Thyroid gland (tissue), 4 donors: Measurements from ENCODE around the gene NEK7. TPM values are rescaled to one million over a fixed set of nuclear protein-coding genes. Genes with fewer than 3 reads are reported as not detected.
"Not testable (repeated sequence)": the region's sequence is repeated elsewhere in the genome, so short reads cannot be mapped to it uniquely, and the experiment has no call there.

ENCODE experiments used
- DNase-seq, 2 donors: peaks; one replicate each; pipeline ENCODE4 v3.0.0-alpha.2; 2019
- H3K27ac ChIP-seq, 3 donors: fragments of 200-600 bp; sonication (generic); 1 replicate in 2 of 3; 2 replicates in 1 of 3; pipeline ENCODE4 v1.5.1; 2016 to 2019; ENCODE audit warnings: mild to moderate bottlenecking in 1 of 3, moderate library complexity in 1 of 3
- H3K27me3 ChIP-seq: fragments of 200-600 bp; sonication (generic); one replicate; pipeline ENCODE4 v1.5.1; 2019
- H3K36me3 ChIP-seq, 2 donors: fragments of 200-600 bp; sonication (generic); one replicate each; pipeline ENCODE4 v1.5.1; 2016 to 2019
- H3K4me1 ChIP-seq, 2 donors: fragments of 200-600 bp; sonication (generic); one replicate each; pipeline ENCODE4 v1.5.1; 2017 to 2019
- H3K4me3 ChIP-seq, 3 donors: fragments of 200-600 bp; sonication (generic); replicated peaks in 1 of 3; 1 replicate in 2 of 3; 2 replicates in 1 of 3; pipeline ENCODE4 v1.5.1; 2016; ENCODE audit warnings: mild to moderate bottlenecking in 1 of 3
- H3K9me3 ChIP-seq: fragments of 200-600 bp; sonication (generic); one replicate; pipeline ENCODE4 v1.5.1; 2017
- CTCF ChIP-seq, 6 experiments: fragments of 200-600 bp in 3 of 6; fragments of 450-650 bp in 3 of 6; sonication (generic) in 3 of 6; IDR thresholded peaks; one replicate each; pipeline ENCODE4 v1.5.1; 2016 to 2019; ENCODE audit warnings: antibody characterized with exemption in 6 of 6, mild to moderate bottlenecking in 2 of 6, inconsistent platforms in 1 of 6, moderate library complexity in 1 of 6
- POLR2A ChIP-seq, 2 donors: fragments of 450-650 bp; IDR thresholded peaks; one replicate each; pipeline ENCODE4 v1.6.1; 2017; ENCODE audit warnings: antibody characterized with exemption in 2 of 2, mild to moderate bottlenecking in 2 of 2, moderate library complexity in 1 of 2
- WGBS, 2 donors: methylation state at CpG; one replicate each; pipeline ENCODE4 v1.1.5; 2017; 5-methylcytosine and 5-hydroxymethylcytosine counted together
- intact Hi-C: fragments of 100-400 bp; cut with DNase I; formaldehyde crosslinking; loops from one replicate; pipeline ENCODE4 v1.15.1; 2023
- total RNA-seq, 4 donors: library from RNA; depleted of rRNA; stranded (reverse); fragments of >200 nt; gene quantifications; one replicate each; pipeline ENCODE4 v1.2.3, GENCODE V29; 2016

Gene NEK7
- total RNA-seq, 4 donors from 2014 or later, result 65.6 to 102 (median 77.7) TPM

DNA sequence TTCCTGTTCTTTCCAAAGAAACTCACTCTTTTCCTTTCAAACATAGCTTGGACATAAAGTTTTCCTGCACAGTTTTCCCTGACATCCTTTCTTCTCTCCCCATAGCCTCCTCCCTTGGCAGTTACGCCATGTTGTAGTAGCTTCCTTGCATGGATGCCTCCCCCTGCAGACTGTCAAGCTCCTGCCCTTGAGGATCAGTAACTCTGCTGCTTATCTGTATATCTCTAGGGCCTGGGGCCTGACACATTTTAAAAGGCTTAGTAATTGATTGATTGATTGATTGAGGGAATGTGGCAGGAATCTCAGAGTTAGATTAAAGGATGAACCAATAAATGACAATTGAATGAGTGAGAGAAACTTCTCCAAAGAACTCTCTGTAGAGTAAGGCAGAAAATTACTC lies 143.7 kb downstream of the NEK7 start:
- intact Hi-C loops, result no loop called here
- TF ChIP-seq POLR2A (IDR thresholded peaks at IDR 0.05) (no peak), CTCF (IDR thresholded peaks at IDR 0.05) (no peak)
- no peaks in the 10 kb centered on the region for H3K9me3 ChIP-seq
- no peak overlapping the region for H3K27ac ChIP-seq
- H3K36me3 ChIP-seq, result peaks cover 0 to 3% of the 10 kb centered on the region in 2 donors
- H3K27me3 ChIP-seq, result no peaks in the 10 kb centered on the region
- 100% methylated on average over 1 of the region's 1 CpG for WGBS, 2 donors
- no peak for DNase-seq
- no peak overlapping the region for H3K4me3 ChIP-seq
- H3K4me1 ChIP-seq, result no peaks in the 10 kb centered on the region

GRCh38 chr1:198304431-198304830 lies 147.6 kb downstream of the NEK7 start:
- no peak overlapping the region for H3K4me3 ChIP-seq
- DNase-seq, result no peak
- 97% methylated on average over 3 of the region's 3 CpGs for WGBS, 2 donors
- no peaks in the 10 kb centered on the region for H3K27me3 ChIP-seq
- no peaks in the 10 kb centered on the region for H3K4me1 ChIP-seq
- H3K9me3 ChIP-seq, result no peaks in the 10 kb centered on the region
- no peak for TF ChIP-seq CTCF (IDR thresholded peaks at IDR 0.05)
- TF ChIP-seq POLR2A (IDR thresholded peaks at IDR 0.05), result no peak
- H3K27ac ChIP-seq, result no peak overlapping the region
- intact Hi-C loops, result no loop called here
- no peaks in the 10 kb centered on the region for H3K36me3 ChIP-seq

DNA sequence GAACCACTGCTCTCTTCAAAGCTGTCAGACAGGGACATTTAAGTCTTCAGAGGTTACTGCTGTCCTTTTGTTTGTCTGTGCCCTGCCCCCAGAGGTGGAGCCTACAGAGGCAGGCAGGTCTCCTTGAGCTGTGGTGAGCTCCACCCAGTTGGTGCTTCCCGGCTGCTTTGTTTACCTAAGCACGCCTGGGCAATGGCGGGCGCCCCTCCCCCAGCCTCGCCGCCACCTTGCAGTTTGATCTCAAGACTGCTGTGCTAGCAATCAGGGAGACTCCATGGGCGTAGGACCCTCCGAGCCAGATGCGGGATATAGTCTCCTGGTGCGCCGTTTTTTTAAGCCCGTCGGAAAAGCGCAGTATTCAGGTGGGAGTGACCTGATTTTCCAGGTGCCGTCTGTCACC lies 158.0 kb downstream of the NEK7 start:
- H3K4me3 ChIP-seq, H3K9me3 ChIP-seq, DNase-seq, H3K36me3 ChIP-seq, intact Hi-C loops, H3K4me1 ChIP-seq, H3K27ac ChIP-seq, H3K27me3 ChIP-seq: not testable (repeated sequence)
- 85 to 93% methylated on average over 15 of the region's 15 CpGs for WGBS, 2 donors

GRCh38 chr1:198315331-198315730 lies 158.5 kb downstream of the NEK7 start:
- H3K9me3 ChIP-seq, H3K36me3 ChIP-seq, H3K4me3 ChIP-seq, H3K4me1 ChIP-seq, H3K27me3 ChIP-seq, DNase-seq, H3K27ac ChIP-seq, intact Hi-C loops: not testable (repeated sequence)
- WGBS, 2 donors, result 97 to 99% methylated on average over 8 of the region's 8 CpGs

GRCh38 chr1:198316546-198317100 lies 159.8 kb downstream of the NEK7 start:
- Histone ChIP-seq H3K27me3 (no peaks in the 10 kb centered on the region), H3K4me1 (no peaks in the 10 kb centered on the region), H3K36me3 (peaks cover 3 to 4% of the 10 kb centered on the region in 2 donors), H3K4me3 (no peak overlapping the region), H3K27ac (no peak overlapping the region), H3K9me3 (no peaks in the 10 kb centered on the region)
- intact Hi-C loops, result no loop called here
- TF ChIP-seq POLR2A (IDR thresholded peaks at IDR 0.05), result no peak
- TF ChIP-seq CTCF (IDR thresholded peaks at IDR 0.05), result no peak
- WGBS, 2 donors, result 95 to 97% methylated on average over 4 of the region's 4 CpGs
- DNase-seq, result no peak

- no peaks in the 10 kb centered on the region for H3K9me3 ChIP-seq
Observed at GRCh38 chr1:198318085-198318484, 161.3 kb downstream of the NEK7 start.

More at GRCh38 chr1:198318085-198318484, 161.3 kb downstream of the NEK7 start:
- peaks cover 3 to 4% of the 10 kb centered on the region in 2 donors for H3K36me3 ChIP-seq
- 85 to 88% methylated on average over 1 of the region's 1 CpG for WGBS, 2 donors
- TF ChIP-seq POLR2A (IDR thresholded peaks at IDR 0.05) (no peak), CTCF (IDR thresholded peaks at IDR 0.05) (no peak)
- DNase-seq, result no peak
- no peaks in the 10 kb centered on the region for H3K27me3 ChIP-seq
- intact Hi-C loops, result no loop called here
- H3K4me1 ChIP-seq, result no peaks in the 10 kb centered on the region
- no peak overlapping the region for H3K4me3 ChIP-seq
- H3K27ac ChIP-seq, result no peak overlapping the region
